Gastrocnemius medialis (tissue), 4 donors: Measurements from ENCODE around the gene OR1N1.

ENCODE experiments used
- CTCF ChIP-seq, 5 experiments: fragments of 450-650 bp in 3 of 5; fragments of 200-600 bp in 2 of 5; sonication (generic) in 2 of 5; IDR thresholded peaks in 4 of 5; conservative IDR thresholded peaks in 1 of 5; 1 replicate in 4 of 5; 2 replicates in 1 of 5; pipeline ENCODE4 v1.5.1; 2016 to 2019; ENCODE audit warnings: antibody characterized with exemption in 5 of 5, mild to moderate bottlenecking in 3 of 5, moderate library complexity in 3 of 5
- POLR2A ChIP-seq, 2 donors: fragments of 450-650 bp; IDR thresholded peaks; one replicate each; pipeline ENCODE4 v1.6.1; 2017; ENCODE audit warnings: antibody characterized with exemption in 2 of 2, mild to moderate bottlenecking in 2 of 2, moderate library complexity in 2 of 2

GRCh38 chr9:122519376-122519775, 7.7 kb downstream of the OR1N1 start:
- TF ChIP-seq POLR2A (IDR thresholded peaks at IDR 0.05), result no peak
- no peak for TF ChIP-seq CTCF (IDR thresholded peaks at IDR 0.05 in 4 of 5, conservative IDR thresholded peaks at IDR 0.05 in 1 of 5)
